HG02981 (cell line): ENCODE data around the gene SCAI.
"Not testable (repeated sequence)": the region's sequence is repeated elsewhere in the genome, so short reads cannot be mapped to it uniquely, and the experiment has no call there.

Experiments used
- ATAC-seq: cut with Tn5 transposase; IDR thresholded peaks from one replicate; pipeline ENCODE4 v1.9.1; 2021; ENCODE audit warnings: mild to moderate bottlenecking, moderate library complexity; ENCODE audit not compliant: unreplicated experiment

The SCAI gene

GRCh38 chr9:124950050-124950718 is 193.1 kb downstream of the SCAI start:
- ATAC-seq: no peak

GRCh38 chr9:124949387-124949786 is 193.9 kb downstream of the SCAI start:
- ATAC-seq: no peak

- no peak for ATAC-seq
Observed at GRCh38 chr9:124947727-124948391, 195.5 kb downstream of the SCAI start.

GRCh38 chr9:124946167-124946566 is 197.2 kb downstream of the SCAI start:
- no peak for ATAC-seq

GRCh38 chr9:124941679-124942561 is 201.4 kb downstream of the SCAI start:
- peak; percentile 27 for ATAC-seq

- peak; percentile 78 for ATAC-seq
Observed at GRCh38 chr9:124940894-124941678, 202.2 kb downstream of the SCAI start, which contains the start of gene GOLGA1. Gene GOLGA1, minus strand, starts transcription at chr9:124941083. Its CDS starts 2,372 bp downstream, at chr9:124938711.

- ATAC-seq: peak; percentile 30
Observed at GRCh38 chr9:124940521-124940893, 202.8 kb downstream of the SCAI start.

- ATAC-seq: no peak
Observed at GRCh38 chr9:124939944-124940343, 203.4 kb downstream of the SCAI start.

- no peak for ATAC-seq
Observed at GRCh38 chr9:124934290-124934689, 209.0 kb downstream of the SCAI start.

GRCh38 chr9:124932333-124932732 is 211.0 kb downstream of the SCAI start:
- ATAC-seq: no peak

- no peak for ATAC-seq
Observed at GRCh38 chr9:124929464-124929863, 213.9 kb downstream of the SCAI start.

- ATAC-seq: no peak
Observed at GRCh38 chr9:124928116-124928515, 215.2 kb downstream of the SCAI start.

- ATAC-seq: not testable (repeated sequence)
Observed at GRCh38 chr9:124920394-124920793, 222.9 kb downstream of the SCAI start.

GRCh38 chr9:124914753-124915405 is 228.4 kb downstream of the SCAI start:
- no peak for ATAC-seq

- ATAC-seq: no peak
Observed at GRCh38 chr9:124913378-124913777, 229.9 kb downstream of the SCAI start.

GRCh38 chr9:124911766-124912165 is 231.6 kb downstream of the SCAI start:
- no peak for ATAC-seq

GRCh38 chr9:124908098-124908497 is 235.2 kb downstream of the SCAI start:
- ATAC-seq: no peak

- no peak for ATAC-seq
Observed at GRCh38 chr9:124906966-124907365, 236.4 kb downstream of the SCAI start.

GRCh38 chr9:124899845-124900244 is 243.5 kb downstream of the SCAI start:
- no peak for ATAC-seq
